HFFc6 (cell line): ENCODE data around the gene UBXN7. TPM values are rescaled to one million over a fixed set of nuclear protein-coding genes. Genes with fewer than 3 reads are reported as not detected.

Experiments
- DNase-seq: peaks from one replicate; pipeline ENCODE4 v3.0.0-alpha.2; 2018
- H3K27ac Mint-ChIP-seq: 2 replicates; pipeline ENCODE4 v1.8.0; 2020; ENCODE audit warnings: mild to moderate bottlenecking, mixed read lengths
- H3K27me3 Mint-ChIP-seq: 2 replicates; pipeline ENCODE4 v1.8.0; 2021; ENCODE audit warnings: mild to moderate bottlenecking, moderate library complexity, mixed read lengths; ENCODE audit not compliant: insufficient read depth
- H3K36me3 Mint-ChIP-seq: 2 replicates; pipeline ENCODE4 v1.8.0; 2021; ENCODE audit warnings: low read depth, mixed read lengths
- H3K4me1 Mint-ChIP-seq: 2 replicates; pipeline ENCODE4 v1.8.0; 2020; ENCODE audit warnings: low read depth, mixed read lengths
- H3K4me3 Mint-ChIP-seq: 2 replicates; pipeline ENCODE4 v1.8.0; 2020; ENCODE audit warnings: mild to moderate bottlenecking, moderate library complexity, mixed read lengths
- H3K9me3 Mint-ChIP-seq: 2 replicates; pipeline ENCODE4 v1.8.0; 2020; ENCODE audit warnings: mild to moderate bottlenecking, mixed read lengths
- CTCF ChIP-seq: fragments of 200-600 bp; sonication (generic); IDR thresholded peaks from 2 replicates; pipeline ENCODE4 v1.5.0; 2021; ENCODE audit warnings: antibody characterized with exemption, mild to moderate bottlenecking
- total RNA-seq, 6 experiments: library from RNA; stranded (reverse); fragmentation: NEBNext Ultra II Directional; extraction: Animal tissue kit (Norgen Biotek cat#: 25700); gene quantifications; 2 replicates in 1 of 6; 3 replicates in 5 of 6; pipeline ENCODE4 v1.2.3, GENCODE V29; 2021

UBXN7 gene
- total RNA-seq, 6 experiments from 2014 or later = 57.8 to 67.0 (median 62.2) TPM

DNA sequence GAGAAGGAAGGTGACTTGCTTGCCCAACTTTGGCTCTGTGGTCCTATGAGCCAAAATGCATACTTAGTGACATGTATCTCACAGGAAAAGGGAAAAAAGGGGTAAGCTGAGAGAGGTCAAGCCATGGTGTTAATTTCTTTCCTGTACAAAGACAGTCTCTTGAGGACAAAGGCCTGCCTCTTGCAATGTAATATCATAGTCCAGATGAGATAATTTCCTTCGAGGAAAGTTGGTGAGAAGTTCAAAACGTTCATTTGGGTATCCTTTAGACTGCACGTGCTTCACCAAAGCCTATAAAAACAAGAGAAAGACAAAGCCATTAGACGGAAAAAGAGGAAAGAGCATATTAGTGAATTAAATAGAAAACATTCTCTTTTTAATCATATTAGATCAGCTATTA lies 75.7 kb downstream of the UBXN7 start:
- peaks cover 58% of the 10 kb centered on the region for H3K36me3 Mint-ChIP-seq
- H3K4me3 Mint-ChIP-seq = no peak overlapping the region
- DNase-seq = no peak
- H3K4me1 Mint-ChIP-seq = peaks cover 8% of the 10 kb centered on the region
- TF ChIP-seq CTCF = no peak
- no peaks in the 10 kb centered on the region for H3K9me3 Mint-ChIP-seq
- no peaks in the 10 kb centered on the region for H3K27me3 Mint-ChIP-seq
- no peak overlapping the region for H3K27ac Mint-ChIP-seq

DNA sequence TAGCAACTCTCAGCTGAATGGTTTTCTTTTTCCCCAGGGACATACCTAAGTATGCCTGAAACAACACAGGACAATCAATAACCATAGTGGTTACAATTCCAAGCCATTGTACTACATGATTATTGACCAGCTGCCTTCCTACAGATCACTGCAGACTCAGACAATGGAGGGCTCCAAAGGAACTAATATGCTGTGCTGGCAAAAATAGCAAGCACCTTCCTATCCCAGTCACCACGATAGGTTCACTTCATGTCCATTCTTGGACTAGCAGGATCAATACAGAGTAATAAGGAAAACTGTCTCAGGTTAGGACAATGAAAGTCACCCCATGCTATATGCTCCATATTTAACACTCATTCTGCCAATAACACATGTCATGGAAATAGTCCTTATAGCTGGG lies 76.6 kb downstream of the UBXN7 start:
- TF ChIP-seq CTCF = no peak
- Mint-ChIP-seq H3K27me3 (no peaks in the 10 kb centered on the region), H3K27ac (no peak overlapping the region), H3K36me3 (peaks cover 57% of the 10 kb centered on the region), H3K4me1 (peaks cover 1% of the 10 kb centered on the region), H3K4me3 (no peak overlapping the region), H3K9me3 (no peaks in the 10 kb centered on the region)
- DNase-seq = no peak

DNA sequence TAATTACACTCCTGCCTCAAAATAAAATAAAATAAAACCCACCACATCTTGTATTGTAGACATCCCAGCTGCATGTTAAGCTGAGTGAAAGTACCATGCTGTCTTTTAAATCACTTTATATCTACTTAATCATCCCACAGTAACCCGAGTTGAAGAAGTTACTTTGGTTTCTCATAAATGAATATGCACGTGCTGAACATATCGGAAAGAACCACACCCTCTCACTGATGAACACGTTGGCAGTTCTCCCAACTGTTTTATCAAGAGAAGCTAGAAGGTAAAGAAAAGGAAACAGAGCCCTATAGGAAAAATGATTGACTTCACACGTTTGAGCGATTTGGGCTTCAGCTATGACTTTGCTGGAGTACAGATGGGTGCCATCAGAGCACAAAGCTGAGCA lies 78.1 kb downstream of the UBXN7 start:
- no peak for DNase-seq
- no peak for TF ChIP-seq CTCF
- no peaks in the 10 kb centered on the region for H3K27me3 Mint-ChIP-seq
- H3K9me3 Mint-ChIP-seq = no peaks in the 10 kb centered on the region
- H3K36me3 Mint-ChIP-seq = peaks cover 49% of the 10 kb centered on the region
- no peak overlapping the region for H3K27ac Mint-ChIP-seq
- no peak overlapping the region for H3K4me3 Mint-ChIP-seq
- H3K4me1 Mint-ChIP-seq = no peaks in the 10 kb centered on the region

DNA sequence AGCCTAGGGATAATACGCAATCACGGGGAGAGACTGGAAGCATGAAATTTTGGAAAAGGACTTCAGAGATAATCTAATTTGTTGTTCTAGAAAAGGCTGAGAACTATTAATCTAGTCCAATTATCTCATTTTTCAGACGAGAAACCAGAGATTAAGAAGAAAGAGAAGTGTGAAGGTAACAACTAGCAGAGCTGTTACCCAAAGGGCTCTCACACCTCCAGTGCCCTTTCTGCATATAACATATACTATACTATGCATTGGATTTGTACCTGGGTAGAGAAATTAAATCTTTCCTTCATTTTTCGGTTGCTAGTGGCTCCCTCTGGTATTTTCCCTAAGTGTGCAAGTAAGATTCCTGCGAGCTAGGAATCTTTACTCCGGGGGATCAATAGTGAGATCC lies 80.7 kb downstream of the UBXN7 start:
- peaks cover 46% of the 10 kb centered on the region for H3K36me3 Mint-ChIP-seq

GRCh38 chr3:196350067-196350466 lies 82.2 kb downstream of the UBXN7 start:
- no peaks in the 10 kb centered on the region for H3K9me3 Mint-ChIP-seq
- peaks cover 40% of the 10 kb centered on the region for H3K36me3 Mint-ChIP-seq
- no peak overlapping the region for H3K27ac Mint-ChIP-seq
- DNase-seq = no peak
- H3K4me3 Mint-ChIP-seq = no peak overlapping the region
- H3K27me3 Mint-ChIP-seq = no peaks in the 10 kb centered on the region; the same call in 1 of the 2 replicates
- H3K4me1 Mint-ChIP-seq = no peaks in the 10 kb centered on the region
- TF ChIP-seq CTCF = no peak

More for the DNA sequence above, 80.7 kb downstream of the UBXN7 start:
- DNase-seq = no peak
- no peak for TF ChIP-seq CTCF
- Mint-ChIP-seq H3K4me3 (no peak overlapping the region), H3K27ac (no peak overlapping the region), H3K4me1 (no peaks in the 10 kb centered on the region), H3K27me3 (no peaks in the 10 kb centered on the region), H3K9me3 (no peaks in the 10 kb centered on the region)

GRCh38 chr3:196348698-196349097 lies 83.5 kb downstream of the UBXN7 start:
- Mint-ChIP-seq H3K9me3 (no peaks in the 10 kb centered on the region), H3K27ac (no peak overlapping the region), H3K27me3 (no peaks in the 10 kb centered on the region; the same call in 1 of the 2 replicates), H3K4me3 (no peak overlapping the region), H3K4me1 (no peaks in the 10 kb centered on the region), H3K36me3 (peaks cover 38% of the 10 kb centered on the region)
- no peak for TF ChIP-seq CTCF
- no peak for DNase-seq
